ENCODE data around the gene SLC13A1.
"Not testable (repeated sequence)": the region's sequence is repeated elsewhere in the genome, so short reads cannot be mapped to it uniquely, and the experiment has no call there.

The SLC13A1 gene, protein sequence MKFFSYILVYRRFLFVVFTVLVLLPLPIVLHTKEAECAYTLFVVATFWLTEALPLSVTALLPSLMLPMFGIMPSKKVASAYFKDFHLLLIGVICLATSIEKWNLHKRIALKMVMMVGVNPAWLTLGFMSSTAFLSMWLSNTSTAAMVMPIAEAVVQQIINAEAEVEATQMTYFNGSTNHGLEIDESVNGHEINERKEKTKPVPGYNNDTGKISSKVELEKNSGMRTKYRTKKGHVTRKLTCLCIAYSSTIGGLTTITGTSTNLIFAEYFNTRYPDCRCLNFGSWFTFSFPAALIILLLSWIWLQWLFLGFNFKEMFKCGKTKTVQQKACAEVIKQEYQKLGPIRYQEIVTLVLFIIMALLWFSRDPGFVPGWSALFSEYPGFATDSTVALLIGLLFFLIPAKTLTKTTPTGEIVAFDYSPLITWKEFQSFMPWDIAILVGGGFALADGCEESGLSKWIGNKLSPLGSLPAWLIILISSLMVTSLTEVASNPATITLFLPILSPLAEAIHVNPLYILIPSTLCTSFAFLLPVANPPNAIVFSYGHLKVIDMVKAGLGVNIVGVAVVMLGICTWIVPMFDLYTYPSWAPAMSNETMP

DNA sequence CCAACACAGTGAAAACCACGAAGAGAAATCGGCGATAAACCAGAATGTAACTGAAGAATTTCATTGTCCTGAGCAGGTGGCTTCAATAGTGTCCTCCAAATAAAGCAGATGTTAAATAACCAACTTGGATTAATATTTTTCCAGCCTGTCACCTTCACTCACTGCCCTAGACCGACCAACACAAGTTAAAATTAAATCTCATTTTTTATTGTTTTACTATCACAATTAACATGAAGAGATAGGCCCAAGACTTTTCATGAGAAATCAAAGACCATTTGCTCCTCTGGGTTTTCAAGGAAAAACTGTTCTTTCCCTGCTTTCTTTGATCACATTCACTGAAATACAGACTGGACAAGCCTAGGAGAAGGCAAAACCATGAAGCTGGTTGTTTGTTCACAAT lies at the start of gene SLC13A1:
Gene SLC13A1 (minus strand): TSS at position 87 of the 400 bp plus-strand sequence. CDS start 23 bp downstream, at position 64.
- DNase-seq (ENCODE audit: low spot score), result no peak

DNA sequence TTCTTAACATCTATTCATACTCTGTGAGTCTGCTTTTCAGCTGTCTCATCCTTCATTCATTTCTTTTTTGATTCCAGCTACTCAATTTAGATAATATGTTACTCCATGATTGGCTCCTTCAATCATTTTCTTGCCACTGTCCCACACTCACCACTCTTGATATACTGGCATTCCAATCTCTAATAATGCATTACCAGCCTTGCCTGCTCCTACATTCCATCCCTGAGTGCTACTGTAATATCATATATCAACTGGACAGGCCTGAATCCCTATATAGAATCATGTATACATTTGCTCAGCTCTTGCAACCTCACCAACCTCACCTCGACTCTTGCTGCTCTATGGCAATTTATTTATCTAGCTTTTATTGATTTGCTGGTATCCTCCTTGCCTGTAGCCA lies 45.0 kb upstream of the SLC13A1 start:
- no peak for DNase-seq (ENCODE audit: low spot score)

DNA sequence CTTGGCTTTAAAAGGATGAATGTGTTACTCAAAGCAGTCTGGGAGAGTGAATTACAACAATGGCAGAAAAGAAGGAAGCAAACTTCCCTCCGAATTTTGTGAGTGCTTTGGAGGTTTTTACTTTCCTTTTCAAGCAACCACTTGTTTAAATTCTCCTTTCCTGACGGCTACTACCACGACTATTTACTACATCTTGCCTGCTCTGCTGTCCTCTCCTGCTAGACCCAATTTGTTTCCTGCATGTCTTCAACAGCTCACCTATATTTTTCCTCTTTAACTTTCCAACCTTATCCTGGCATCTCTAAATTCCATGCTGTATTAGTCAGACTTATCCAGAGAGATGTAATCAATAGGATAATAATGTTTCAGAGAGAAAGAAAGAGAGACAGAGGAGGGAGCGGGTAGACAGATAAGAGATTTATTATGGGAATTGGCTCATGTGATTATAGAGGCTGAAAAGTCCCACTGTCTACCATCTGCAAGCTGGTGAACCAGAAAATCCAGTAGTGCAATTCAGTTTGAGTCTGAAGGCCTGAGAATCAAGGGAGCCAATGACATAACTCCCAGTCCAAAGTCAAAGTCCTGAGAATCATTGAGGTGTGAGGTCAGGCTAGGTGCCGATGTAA lies 42.8 kb upstream of the SLC13A1 start:
- no peak for DNase-seq (ENCODE audit: low spot score)

DNA sequence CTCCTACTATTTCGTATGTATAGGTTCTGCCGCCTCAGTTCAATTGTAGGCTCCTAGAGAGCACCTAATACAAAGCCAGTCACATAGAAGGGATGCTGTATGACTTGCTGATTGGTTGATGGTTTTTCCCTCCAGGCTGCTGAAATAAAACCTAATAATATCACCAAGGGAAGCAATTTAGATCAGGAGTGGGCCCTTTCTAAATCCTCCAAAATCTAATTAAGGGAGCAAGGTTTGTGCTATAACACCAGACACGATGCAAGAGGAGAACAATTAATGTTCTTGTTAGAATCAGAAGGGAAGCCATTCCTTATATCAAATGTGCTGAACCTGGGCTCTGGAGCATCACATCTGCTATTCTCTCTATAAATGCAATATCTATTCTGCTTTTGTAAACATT lies 42.0 kb upstream of the SLC13A1 start:
- DNase-seq (ENCODE audit: low spot score), result no peak

DNA sequence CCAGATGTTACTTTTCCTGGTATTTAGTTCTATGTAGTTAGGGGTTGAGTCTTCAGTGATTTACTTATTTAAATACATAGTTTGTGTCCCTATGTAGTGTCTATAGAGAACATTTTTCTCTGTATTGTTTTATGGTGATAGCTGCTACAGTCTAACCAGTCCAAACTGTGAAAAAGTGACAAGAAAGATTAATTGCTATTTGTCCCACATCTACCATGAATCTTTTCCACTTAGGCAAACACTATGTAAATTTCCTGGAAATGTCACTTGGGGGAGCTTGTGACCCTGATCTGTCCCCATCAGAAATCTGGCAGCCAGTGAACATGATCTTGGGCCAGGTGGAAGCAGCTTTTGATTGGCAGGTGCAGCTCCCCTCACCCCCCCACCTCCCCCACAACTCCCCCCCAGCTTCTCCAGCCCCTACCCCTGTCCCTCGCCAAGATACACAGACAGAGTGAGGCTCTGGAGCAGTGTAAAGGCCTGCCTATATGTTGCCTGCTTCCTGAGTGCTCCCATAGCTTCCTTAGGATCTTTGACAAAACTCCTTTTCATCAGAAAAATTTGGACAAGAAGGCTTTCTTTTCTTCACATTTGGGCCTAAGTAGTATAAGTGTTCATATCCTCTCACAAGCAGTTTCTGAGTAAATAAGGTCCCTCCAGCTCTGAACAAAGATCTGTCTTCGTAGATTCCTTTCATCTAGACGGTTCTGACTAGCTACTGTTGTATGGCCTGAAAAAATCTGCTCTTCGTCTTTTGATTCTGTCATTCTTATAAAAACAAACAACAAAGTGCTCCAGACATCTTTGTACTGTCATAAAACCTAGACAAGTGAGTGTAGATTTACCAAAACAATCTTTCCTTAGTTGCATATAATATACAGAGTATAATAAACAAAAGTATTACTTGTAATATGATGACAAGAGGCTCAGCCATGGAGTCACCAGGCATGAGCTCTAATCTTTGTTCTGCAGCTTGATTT lies 31.5 kb upstream of the SLC13A1 start:
- no peak for DNase-seq (ENCODE audit: low spot score)

DNA sequence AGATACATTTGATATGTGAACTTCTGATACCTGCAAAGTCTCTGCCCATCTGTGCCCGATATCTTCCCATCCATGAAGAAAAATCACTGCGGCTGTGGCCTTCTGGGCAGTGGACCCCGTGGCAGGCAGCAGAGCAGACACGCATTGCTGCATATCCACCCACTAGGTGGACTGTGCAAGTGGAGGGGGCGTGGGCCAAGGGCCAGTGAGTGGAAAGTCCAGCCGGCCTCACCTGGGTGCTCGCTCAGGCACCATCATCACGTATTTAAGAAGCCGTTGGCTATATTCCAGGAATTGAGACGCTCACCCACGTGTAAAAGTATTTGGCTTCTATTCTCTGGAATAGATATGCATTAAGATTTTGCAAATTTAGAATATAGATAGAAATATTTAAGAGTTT lies 30.8 kb upstream of the SLC13A1 start:
- DNase-seq (ENCODE audit: low spot score), result no peak

DNA sequence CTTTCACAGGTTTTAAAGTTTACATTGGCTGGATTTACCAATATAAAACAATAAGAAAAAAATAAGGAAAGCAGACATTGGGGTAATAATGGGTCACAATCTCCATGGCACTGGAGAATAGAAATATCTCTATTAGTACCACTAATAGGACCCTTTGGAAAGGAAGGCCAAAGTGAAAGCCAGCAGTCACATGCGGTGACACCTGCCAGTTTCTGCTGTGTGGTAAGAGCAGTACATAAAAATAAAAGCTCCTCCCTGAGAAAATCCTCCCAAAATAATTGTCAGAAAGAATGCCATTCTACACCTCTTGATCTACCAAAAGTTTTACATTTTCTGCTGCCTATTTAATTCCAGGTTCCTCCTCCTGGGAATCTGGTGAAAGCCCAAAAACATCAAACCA lies 30.4 kb upstream of the SLC13A1 start:
- no peak for DNase-seq (ENCODE audit: low spot score)

DNA sequence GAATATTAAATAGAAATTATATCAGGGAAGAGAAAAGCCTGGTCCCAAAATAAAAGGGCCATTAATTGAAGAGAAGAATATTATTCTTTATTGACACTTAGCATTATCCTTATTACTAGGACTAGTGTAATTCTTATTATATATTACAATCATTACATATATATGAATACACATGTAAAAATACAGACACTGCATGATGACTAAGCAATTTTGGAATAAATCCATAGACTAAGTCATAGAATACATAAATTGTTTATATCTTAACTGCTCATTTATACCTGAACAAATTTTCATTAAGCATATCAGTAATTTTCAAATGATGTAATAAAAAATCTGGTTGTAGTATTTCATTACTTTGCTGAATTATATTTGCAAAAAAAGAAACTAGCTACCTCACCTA lies 29.7 kb upstream of the SLC13A1 start:
- DNase-seq (ENCODE audit: low spot score), result no peak

DNA sequence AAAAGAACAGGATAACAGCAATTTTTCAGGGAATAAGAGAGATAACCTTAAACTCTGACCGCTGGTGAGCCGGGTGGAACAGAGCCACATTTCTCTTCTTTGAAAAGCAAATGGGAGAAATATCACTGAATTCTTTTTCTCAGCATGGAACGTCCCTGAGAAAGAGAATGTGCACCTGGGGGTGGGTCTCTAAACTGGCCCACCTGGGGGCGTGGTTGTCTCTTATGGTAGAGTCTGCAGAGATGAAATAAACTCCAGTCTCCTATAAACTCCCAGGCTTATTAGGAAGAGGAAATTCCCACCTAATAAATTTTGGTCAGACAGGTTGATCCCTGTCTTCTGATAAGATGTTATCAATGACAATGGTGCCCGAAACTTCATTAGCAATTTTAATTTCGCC lies 27.9 kb upstream of the SLC13A1 start:
- not testable (repeated sequence) for DNase-seq (ENCODE audit: low spot score)

DNA sequence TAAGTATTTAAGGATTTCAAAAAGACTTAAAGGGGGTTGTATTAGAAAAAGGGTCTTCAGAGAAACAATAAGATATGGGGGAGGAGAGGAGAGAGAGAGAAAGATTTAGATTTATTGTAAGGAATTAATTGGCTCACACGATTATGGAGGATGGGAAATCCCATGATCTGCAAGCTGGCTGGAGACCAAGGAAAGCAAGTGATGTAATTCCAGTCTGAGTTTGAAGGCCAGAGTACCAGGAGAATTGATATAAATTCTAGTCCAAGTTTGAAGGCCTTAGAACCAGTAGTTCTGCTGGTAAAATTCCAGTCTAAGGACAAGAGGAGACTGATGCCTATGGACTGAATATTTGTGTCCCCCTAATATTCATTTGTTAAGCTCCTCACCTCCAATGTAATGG lies 20.6 kb upstream of the SLC13A1 start:
- DNase-seq (ENCODE audit: low spot score), result no peak

DNA sequence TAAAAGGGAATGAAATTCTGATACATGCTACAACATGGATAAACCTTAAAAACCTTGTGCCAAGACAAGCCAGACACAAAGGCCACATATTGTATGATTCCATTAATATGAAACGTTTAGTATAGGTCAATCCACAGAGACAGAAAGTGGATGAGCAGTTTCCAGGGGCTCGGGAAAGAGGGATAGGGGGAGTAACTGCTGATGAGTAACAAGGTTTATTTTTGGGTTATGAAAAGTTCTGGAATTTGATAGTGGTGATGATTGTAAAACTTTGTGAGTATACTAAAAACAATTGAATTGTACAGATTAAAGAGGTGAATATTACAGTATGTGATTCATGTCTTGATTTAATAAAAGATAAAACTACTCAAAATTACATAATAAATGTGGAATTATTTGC lies 19.1 kb upstream of the SLC13A1 start:
- no peak for DNase-seq (ENCODE audit: low spot score)

DNA sequence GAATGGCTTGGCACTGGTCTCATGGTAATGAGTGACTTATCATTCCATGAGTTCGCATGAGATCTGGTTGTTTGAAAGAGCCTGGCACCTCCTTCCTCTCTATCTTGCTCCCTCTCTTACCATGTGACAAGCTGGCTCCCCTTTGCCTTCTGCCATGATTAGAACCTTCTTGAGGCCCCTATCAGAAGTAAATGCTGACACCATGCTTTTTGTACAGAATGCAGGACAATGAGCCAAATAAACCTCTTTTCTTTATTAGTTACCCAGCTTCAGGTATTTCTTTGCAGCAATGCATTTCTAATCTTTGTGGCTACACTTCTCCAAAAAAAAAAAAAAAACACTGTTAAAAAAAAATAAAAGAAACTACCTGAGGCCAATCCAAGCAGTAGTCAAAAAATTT lies 17.1 kb upstream of the SLC13A1 start:
- DNase-seq (ENCODE audit: low spot score), result no peak

DNA sequence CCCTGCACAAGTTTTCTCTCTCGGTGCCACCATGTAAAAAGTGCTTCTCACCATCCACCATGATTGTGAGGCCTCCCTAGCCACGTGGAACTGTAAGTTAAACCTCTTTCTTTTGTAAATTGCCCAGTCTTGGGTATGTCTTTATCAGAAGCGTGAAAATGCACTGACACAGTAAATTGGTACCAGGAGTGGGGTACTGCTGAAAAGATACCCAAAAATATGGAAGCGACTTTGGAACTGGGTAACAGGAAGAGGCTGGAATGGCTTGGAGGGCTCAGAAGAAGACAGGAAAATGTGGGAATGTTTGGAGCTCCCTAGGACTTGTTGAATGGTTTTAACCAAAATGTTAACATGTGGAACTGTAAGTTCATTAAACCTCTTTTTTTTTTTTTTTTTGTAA lies 15.6 kb upstream of the SLC13A1 start:
- no peak for DNase-seq (ENCODE audit: low spot score)

DNA sequence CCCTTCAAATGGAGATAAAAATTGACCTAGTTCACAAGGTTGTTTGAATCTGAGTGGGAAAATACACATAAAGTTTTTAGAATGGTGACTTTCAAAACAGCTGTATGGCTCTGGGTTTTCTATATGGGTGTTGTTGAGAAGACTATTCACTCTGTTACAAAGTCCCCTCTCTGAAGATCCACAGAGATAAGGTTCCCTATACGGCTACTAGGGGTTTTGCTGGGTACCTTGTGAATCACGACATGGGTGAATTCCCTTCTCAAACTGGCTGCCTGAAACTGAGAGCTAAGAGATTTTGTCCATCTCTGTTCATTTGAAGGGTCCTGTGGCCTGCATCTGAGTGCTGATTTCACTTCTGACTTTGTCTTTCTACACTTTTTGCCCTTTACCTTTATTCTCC lies 11.8 kb upstream of the SLC13A1 start:
- DNase-seq (ENCODE audit: low spot score), result no peak

DNA sequence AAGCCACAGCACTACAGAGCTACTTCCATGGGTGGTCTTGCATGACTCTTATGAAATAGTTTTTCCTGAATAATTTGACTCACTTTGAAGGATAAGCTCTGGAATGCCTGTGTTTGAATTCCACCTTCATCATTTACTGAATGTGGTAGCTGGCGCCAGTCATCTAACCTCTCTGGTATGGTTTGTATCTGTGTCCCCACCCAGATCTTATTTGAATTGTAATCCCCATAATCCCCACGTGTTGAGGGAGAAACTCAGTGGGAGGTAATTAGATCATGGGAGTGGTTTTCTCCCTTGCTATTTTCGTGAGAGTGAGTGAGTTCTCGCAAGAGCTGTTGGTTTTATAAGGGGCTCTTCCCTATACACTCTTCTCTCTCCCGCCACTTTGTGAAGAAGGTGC lies 11.2 kb upstream of the SLC13A1 start:
- no peak for DNase-seq (ENCODE audit: low spot score)

DNA sequence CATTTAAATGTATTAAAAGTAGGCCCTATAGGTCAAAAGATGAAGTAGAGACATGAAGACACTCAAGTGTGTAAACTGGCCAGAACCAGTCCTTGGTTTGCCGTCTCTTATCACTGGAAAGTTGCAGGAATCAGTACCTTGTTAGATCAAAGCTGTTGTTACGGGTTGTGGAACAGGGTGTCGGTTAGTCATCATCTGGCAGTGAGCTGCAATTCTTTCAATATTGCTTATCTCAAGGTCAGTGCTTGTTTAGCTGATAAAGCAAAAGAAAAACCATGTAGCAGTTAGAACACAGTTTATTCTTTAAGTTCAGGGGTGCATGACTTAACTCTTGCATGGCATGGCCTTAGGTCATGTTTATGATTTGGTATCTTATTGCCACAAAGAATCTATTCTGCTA lies 10.0 kb upstream of the SLC13A1 start:
- no peak for DNase-seq (ENCODE audit: low spot score)

DNA sequence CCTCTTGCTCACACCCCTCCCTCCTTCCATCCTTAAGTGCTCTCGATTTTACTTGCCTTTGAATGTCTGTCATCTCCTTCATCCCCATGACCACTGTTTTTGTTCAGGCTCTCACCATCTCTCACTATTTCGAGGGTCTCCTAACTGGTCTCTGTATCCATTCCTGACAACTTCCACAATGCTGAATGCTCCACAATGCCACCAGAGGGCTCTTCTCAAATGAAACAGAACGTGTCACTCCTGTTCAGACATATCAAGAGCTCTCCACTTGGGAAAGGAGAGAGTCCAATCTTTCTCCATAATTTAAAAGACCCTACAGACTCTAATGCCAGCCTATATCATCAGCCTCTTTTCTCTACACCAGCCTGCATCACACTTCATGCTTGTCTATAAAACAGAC lies 9.0 kb upstream of the SLC13A1 start:
- DNase-seq (ENCODE audit: low spot score), result no peak

DNA sequence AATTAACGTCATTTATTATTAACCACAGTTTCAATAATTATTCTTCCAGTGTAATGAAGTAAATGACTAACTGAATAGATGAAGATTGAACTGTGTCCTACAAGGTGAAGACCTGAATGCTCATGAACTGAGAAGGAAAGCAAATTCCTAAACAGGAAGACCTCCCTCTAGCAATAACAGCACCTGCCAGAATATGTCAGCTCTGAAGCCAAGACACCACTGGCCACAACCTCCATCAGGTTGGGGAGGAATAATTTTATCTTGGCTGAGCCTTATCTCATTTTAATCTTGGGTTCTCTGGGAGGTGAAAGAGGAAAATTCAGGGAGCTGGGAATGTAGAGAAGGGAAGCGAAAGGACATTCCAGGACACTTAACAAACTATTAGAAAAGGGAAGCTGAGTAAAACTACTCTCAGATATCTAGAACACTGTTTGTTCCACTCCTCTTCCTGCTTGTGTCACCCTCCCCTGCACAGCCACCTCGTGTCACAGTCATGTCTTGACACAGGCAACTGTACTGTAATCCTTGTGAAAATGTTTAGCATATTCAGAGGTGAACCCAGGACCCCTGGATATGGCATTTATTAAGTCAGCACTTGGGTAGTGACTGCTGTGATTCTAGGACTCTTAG lies 4.6 kb upstream of the SLC13A1 start:
- no peak for DNase-seq (ENCODE audit: low spot score)

DNA sequence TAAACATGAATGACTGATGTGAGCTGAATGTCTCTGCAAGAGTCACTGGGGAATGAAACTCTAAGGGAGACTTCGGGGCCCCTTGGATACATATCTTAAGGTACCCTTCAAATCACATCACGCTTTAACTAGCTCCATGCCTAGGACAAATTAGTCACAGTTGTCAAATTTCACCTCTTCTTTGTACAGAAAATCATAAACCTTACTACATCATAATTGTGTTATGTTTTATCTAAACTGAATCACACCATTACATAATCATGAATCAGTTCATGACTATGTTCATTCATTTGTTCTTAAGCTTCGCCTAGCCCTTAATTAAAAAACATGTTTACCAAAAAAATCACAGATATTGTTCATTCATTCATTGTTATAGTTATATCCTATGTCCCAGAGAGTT lies 2.1 kb upstream of the SLC13A1 start:
- no peak for DNase-seq (ENCODE audit: low spot score)

DNA sequence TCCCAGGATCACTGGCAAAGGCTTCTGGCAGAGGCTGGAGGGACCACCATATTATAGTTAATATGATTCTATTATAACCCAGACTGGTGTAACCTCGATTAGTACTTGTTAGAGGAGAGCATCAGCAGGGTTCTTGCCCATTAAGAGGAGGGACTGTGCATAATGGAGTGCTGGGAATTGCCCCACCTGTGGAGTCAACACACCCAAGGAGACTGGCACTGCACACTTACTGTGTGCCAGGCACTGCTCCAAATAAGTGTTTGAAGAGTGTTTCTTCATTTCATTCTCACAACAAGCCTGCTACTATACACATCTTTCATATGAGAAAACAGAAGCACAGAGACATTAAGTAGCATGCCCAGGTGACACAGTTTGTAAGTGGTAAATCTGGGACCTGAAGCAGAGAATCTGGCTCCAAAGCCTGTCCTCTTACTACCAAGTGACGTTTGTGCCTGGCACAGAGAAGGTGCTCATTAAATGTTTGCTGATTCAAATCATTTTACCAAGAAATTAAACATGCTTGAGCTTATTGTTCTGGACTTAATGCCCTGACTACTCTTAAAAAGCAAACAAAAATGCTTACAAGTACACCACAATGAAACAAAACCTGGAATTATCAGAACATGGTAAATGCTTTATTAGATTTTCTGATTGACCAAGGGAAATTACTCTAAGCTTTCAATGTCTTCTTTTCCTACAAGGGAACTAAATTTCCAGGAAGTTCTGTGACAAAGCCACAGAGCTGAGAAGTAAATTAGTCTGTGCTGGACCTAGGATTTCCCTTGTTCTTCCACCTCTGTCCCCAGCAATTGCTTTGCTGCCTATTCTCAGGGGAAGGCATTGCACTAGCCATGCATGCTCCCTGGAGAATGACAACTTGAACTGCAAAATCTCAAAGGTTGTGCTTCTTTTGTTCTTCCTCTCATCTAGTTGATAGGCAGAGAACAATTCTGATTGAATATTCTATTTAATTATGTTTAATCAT lies 809 bp downstream of the SLC13A1 start:
- no peak for DNase-seq (ENCODE audit: low spot score)

DNA sequence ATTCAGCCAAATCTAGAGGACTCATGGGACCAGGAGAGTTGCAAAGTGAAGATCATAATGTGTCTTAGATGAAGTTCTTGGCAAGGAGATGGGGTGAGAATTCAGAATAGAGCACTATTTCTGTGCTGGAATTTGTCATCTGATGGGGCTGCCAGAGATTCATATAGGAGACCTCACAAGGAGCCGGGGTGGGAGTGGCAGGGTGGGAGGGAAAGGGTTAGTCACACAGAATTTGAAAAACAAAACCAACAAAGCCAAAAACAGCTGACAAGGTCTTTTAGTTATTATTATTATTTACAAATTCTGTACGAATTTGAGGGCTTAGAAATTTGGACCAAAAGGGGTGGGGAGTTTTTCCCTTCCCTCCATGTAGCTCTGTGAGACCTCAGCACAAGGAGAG lies 1.7 kb downstream of the SLC13A1 start:
- no peak for DNase-seq (ENCODE audit: low spot score)

Data from HuH-7.5 (cell line).